Suprapubic skin (tissue), 4 donors: ENCODE results near the gene SV2A.
"Not testable (repeated sequence)": the region's sequence is repeated elsewhere in the genome, so short reads cannot be mapped to it uniquely, and the experiment has no call there.

ENCODE experiments used
- POLR2A ChIP-seq, 2 donors: fragments of 450-650 bp; IDR thresholded peaks; one replicate each; pipeline ENCODE4 v1.6.1; 2017; ENCODE audit warnings: antibody characterized with exemption in 2 of 2, mild to moderate bottlenecking in 2 of 2, moderate library complexity in 2 of 2
- POLR2AphosphoS5 ChIP-seq, 3 donors: sonication (generic); formaldehyde crosslinking; IDR thresholded peaks; one replicate each; pipeline ENCODE4 v1.6.1; 2017; ENCODE audit warnings: antibody characterized with exemption in 3 of 3
- TF ChIP-seq, protein P1 (sequence below), 2 donors: fragments of 200-600 bp in 1 of 2; fragments of 450-650 bp in 1 of 2; sonication (generic) in 1 of 2; IDR thresholded peaks; one replicate each; pipeline ENCODE4 v1.5.1; 2016 to 2019; ENCODE audit warnings: antibody characterized with exemption in 2 of 2, mild to moderate bottlenecking in 1 of 2, moderate library complexity in 1 of 2

DNA sequence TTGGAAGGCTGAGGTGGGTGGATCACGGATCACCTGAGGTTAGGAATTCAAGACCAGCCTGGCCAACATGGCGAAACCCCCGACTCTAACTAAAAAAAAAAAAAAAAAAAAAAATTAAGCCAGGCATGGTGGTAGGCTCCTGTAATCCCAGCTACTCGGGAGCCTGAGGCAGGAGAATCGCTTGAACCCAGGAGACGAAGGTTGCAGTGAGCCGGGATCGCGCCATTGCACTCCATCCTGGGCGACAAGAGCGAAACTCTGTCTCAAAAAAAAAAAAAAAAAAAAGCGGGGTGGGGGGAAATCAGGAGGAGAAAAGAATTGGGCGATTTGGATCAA lies 21.0 kb upstream of the SV2A start:
- not testable (repeated sequence) for TF ChIP-seq POLR2AphosphoS5, POLR2A (IDR thresholded peaks at IDR 0.05)
- TF ChIP-seq, protein P1, sequence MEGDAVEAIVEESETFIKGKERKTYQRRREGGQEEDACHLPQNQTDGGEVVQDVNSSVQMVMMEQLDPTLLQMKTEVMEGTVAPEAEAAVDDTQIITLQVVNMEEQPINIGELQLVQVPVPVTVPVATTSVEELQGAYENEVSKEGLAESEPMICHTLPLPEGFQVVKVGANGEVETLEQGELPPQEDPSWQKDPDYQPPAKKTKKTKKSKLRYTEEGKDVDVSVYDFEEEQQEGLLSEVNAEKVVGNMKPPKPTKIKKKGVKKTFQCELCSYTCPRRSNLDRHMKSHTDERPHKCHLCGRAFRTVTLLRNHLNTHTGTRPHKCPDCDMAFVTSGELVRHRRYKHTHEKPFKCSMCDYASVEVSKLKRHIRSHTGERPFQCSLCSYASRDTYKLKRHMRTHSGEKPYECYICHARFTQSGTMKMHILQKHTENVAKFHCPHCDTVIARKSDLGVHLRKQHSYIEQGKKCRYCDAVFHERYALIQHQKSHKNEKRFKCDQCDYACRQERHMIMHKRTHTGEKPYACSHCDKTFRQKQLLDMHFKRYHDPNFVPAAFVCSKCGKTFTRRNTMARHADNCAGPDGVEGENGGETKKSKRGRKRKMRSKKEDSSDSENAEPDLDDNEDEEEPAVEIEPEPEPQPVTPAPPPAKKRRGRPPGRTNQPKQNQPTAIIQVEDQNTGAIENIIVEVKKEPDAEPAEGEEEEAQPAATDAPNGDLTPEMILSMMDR (IDR thresholded peaks at IDR 0.05): not testable (repeated sequence)
